Epithelial cell of esophagus (primary cell): ENCODE results near the gene CD82.
A peak's percentile ranks its signal among the peaks of the same experiment; 100 is the strongest.
"Not testable (repeated sequence)": the region's sequence is repeated elsewhere in the genome, so short reads cannot be mapped to it uniquely, and the experiment has no call there.

ENCODE experiments used
- DNase-seq: peaks from one replicate; pipeline ENCODE4 v3.0.0; 2010; ENCODE audit warnings: low read depth
- H3K4me3 ChIP-seq: 2 replicates; pipeline ENCODE4 v1.5.1; 2011; ENCODE audit warnings: mild to moderate bottlenecking, low read length, control low read depth
- TF ChIP-seq, protein P1 (sequence below): IDR thresholded peaks from 2 replicates; pipeline ENCODE4 v1.5.1; 2011; ENCODE audit warnings: low read depth, mild to moderate bottlenecking, low read length, control low read depth, inconsistent platforms; ENCODE audit not compliant: insufficient read depth; ENCODE audit errors: missing control alignments

The CD82 gene

DNA sequence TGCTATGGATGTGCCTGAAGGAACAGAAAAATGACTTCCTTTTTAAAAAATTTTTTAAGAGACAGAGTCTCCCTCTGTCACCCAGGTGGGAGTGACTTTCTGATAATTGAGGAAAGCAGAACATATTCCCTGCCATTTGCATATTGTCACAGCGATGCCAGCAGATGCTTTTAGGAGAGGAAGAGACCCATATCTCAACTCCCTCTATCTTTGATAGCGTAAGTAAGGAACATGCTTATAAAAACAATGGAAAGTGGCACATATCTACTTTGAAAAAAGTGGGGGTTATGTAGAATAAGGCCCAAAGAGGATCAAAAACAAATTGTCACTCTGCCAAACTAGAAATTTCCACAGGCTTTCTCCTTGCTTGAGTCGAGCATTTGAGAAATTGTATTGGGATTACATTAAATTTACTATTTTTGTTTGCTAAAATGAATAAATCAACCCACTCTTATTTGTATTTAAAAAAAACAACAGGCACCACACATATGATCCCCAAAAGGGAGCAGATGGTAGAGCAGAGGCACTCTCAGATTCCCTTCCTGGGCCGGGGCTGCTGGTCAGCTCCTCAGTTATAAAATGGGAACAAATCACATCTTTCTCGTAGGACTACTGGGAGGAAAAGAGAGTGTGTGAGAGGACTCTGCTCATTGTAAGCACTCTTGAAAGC, 92.5 kb downstream of the CD82 start:
- DNase-seq = no peak
- no peak overlapping the region for H3K4me3 ChIP-seq
- TF ChIP-seq, protein P1, sequence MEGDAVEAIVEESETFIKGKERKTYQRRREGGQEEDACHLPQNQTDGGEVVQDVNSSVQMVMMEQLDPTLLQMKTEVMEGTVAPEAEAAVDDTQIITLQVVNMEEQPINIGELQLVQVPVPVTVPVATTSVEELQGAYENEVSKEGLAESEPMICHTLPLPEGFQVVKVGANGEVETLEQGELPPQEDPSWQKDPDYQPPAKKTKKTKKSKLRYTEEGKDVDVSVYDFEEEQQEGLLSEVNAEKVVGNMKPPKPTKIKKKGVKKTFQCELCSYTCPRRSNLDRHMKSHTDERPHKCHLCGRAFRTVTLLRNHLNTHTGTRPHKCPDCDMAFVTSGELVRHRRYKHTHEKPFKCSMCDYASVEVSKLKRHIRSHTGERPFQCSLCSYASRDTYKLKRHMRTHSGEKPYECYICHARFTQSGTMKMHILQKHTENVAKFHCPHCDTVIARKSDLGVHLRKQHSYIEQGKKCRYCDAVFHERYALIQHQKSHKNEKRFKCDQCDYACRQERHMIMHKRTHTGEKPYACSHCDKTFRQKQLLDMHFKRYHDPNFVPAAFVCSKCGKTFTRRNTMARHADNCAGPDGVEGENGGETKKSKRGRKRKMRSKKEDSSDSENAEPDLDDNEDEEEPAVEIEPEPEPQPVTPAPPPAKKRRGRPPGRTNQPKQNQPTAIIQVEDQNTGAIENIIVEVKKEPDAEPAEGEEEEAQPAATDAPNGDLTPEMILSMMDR = no peak

DNA sequence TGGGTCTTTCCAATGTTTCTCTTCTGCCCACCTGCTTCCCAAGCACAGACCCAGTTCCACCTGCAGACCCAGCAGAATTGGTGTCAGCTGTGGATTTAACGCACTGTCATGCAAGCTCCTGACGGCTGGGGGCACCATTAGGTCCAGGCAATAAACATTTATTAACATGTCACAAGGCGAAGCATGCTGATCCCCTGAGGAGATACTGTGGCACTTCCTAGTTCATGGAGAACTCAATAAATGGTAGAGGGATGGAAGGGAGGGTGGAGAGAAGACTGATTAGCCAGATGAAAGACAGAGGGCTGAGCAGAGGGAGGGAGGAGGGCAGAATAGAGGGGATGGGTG, 93.0 kb downstream of the CD82 start:
- H3K4me3 ChIP-seq = no peak overlapping the region
- TF ChIP-seq, protein P1 = no peak
- DNase-seq = peak; percentile 10

DNA sequence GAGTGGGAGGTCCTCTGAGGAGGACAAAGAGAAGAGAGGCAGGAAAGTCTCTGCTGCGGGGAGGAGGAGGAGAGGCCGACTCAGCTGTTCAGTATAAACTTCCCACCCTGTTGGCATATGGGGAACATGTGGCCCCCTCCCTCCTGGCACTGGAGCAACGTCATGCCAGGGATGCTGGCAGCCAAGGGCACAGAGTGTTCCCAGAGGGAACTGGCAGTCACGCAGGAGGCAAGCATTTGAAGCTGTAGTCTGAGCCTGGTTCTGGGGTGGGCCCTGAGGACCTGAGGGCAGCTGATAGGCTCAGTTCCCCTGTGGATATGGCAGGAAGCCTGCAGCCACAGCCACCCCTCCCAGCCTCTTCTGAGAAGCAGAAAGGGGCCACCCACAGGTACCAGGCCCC, 94.2 kb downstream of the CD82 start:
- H3K4me3 ChIP-seq = no peak overlapping the region
- TF ChIP-seq, protein P1 = no peak
- no peak for DNase-seq

DNA sequence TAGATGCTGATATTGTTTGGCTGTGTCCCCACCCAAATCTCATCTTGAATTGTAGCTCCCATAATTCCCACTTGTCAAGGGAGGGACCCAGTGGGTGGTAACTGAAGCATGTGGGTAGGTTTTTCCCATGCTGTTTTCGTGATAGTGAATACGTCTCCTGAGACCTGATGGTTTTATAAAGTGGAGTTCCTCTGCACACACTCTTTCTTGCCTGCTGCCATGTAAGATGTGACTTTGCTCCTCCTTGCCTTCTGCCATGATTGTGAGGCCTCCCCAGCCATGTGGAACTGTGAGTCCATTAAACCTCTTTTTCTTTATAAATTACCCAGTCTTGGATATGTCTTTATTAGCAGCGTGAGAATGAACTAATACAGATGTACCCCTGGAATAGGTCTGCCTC, 95.1 kb downstream of the CD82 start:
- not testable (repeated sequence) for H3K4me3 ChIP-seq, DNase-seq

DNA sequence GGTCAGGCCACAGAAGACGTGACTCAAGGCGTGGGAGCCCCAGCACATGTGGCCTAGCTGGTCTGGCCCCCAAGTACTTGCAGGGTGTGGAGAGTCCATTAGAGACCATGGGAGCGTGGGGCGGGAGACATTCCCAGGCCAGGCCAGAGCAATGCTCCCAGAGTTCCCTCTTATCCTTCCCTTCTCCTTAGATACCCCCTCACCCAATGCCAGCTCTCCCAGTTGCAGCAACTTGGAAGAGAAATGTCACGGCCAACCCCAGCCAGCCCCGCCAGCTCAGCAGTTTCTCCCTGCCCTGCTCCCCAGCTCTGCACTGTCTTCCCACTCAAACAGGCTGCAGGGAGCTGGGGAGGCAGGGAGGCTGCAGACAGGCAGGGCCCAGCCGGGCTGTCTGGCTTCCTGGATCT, 95.9 kb downstream of the CD82 start:
- TF ChIP-seq, protein P1 = no peak
- H3K4me3 ChIP-seq = no peak overlapping the region
- DNase-seq = no peak
